HG03520 (cell line): ENCODE results near the gene SUCLG2.
A peak's percentile ranks its signal among the peaks of the same experiment; 100 is the strongest.

Source experiments
- ATAC-seq: cut with Tn5 transposase; IDR thresholded peaks from one replicate; pipeline ENCODE4 v1.9.1; 2021; ENCODE audit warnings: mild to moderate bottlenecking, moderate library complexity; ENCODE audit not compliant: unreplicated experiment

SUCLG2 gene

GRCh38 chr3:67649681-67650080 is 4.7 kb downstream of the SUCLG2 start:
- no peak for ATAC-seq

GRCh38 chr3:67648701-67649100 is 5.7 kb downstream of the SUCLG2 start:
- no peak for ATAC-seq

GRCh38 chr3:67648229-67648628 is 6.2 kb downstream of the SUCLG2 start:
- no peak for ATAC-seq

- no peak for ATAC-seq
Observed at GRCh38 chr3:67647390-67647878, 7.0 kb downstream of the SUCLG2 start.

- no peak for ATAC-seq
Observed at GRCh38 chr3:67646586-67647234, 7.7 kb downstream of the SUCLG2 start.

DNA sequence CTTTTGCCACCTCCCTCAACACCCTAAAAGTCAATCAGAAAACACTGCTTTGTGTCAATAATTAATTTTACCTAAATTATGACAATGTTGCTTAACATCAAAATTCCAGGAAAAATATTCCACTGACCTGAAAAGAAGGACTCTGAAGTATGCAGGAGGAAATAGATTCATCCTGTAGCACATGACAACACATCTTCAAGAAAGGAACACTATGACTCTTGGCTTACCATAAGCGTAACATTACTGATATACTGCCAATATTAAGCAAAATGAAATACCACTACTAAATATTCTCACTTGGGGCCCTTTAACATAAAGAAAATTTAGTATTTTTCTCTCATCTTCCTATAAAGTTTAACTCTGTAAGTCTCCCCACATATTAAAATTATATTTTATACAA is 9.6 kb downstream of the SUCLG2 start:
- ATAC-seq: no peak

GRCh38 chr3:67642734-67643133 is 11.7 kb downstream of the SUCLG2 start:
- no peak for ATAC-seq

DNA sequence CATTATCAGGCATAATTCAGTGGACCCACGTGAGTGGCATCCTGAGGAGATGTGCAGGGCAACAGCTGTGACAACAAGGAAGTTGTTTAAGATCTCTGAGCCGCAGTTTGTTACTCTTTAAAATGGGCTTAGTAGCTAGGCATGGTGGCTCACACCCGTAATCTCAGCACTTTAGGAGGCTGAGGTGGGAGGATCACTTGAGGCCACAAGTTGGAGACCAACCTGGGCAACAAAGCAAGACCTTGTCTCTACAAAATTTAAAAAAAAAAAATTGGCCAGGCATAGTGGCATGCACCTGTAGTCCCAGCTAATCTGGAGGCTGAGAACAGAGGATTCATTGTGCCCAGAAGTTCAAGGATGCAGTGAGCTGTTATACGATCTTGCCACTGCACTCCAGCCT is 12.2 kb downstream of the SUCLG2 start:
- ATAC-seq: no peak

- no peak for ATAC-seq
Observed at GRCh38 chr3:67641451-67641850, 13.0 kb downstream of the SUCLG2 start.

DNA sequence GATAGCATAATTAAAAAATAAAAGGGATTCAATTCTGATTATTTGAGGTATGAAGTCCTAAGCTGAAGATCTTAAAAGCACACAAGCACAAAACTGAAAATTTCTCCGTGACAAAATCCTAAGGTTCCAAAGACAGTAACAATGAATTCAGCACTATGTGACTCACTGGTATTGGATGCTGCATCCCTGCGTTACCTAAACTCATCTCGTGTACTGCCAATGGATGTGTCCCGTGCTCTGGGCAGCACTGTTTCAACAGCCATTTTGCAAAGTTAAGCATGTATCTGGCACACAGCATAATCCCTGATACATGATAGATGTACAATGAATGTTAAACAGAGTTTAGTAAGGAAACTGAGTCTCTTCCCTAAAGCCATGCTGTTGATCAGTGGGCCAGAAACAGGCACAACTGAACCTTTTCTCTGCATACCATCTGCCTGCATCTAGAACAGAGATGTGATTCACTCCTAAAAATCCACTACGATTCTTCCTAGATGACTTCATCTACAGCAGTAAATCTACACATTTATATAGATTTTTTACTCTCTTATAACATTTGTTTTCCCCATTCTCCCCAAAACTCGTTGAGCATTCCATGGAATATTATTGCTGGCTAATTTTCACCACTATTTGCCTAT is 14.3 kb downstream of the SUCLG2 start:
- ATAC-seq: no peak

- no peak for ATAC-seq
Observed at GRCh38 chr3:67637255-67637900, 17.0 kb downstream of the SUCLG2 start.

DNA sequence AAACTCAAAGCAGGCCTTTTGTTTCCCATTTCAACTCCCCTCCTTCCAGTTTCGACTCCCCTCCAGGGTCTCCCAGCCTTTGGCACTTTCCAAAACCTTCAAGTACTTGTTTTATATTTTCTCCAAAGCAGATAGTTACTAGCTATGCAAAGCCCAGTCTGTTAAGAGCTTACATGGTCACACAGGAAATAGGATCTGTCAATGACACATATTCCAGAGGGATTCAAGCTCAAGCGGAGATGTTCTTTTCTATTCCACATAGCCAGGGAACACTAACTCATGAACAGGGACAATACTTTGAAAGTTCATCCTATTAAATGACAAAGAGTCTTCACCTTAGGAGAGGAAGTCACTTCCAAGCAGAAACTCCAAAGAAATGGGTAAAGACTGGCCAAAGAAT is 18.6 kb downstream of the SUCLG2 start:
- ATAC-seq: no peak

GRCh38 chr3:67635257-67635656 is 19.2 kb downstream of the SUCLG2 start:
- no peak for ATAC-seq

- no peak for ATAC-seq
Observed at GRCh38 chr3:67630666-67631362, 23.6 kb downstream of the SUCLG2 start.

GRCh38 chr3:67624687-67625086 is 29.7 kb downstream of the SUCLG2 start:
- ATAC-seq: no peak

DNA sequence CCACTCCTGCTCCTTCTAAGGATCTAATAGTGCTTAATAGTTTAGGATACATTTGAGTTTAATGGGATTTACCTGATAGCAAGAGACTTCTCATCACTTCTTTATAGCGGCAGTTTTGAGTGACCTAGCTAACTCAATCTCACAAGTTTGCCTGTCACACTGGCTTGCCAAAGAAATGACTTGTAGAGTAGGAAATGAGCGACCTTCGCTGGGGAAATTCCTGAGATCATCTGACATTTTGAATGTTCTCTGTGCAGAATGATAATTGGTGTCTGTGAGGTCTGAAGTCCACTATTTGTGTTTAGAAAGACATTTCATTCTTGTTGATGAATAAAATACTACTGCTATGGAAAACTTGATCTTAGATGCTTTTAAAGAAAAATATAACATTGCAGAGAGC is 30.3 kb downstream of the SUCLG2 start:
- ATAC-seq: no peak

DNA sequence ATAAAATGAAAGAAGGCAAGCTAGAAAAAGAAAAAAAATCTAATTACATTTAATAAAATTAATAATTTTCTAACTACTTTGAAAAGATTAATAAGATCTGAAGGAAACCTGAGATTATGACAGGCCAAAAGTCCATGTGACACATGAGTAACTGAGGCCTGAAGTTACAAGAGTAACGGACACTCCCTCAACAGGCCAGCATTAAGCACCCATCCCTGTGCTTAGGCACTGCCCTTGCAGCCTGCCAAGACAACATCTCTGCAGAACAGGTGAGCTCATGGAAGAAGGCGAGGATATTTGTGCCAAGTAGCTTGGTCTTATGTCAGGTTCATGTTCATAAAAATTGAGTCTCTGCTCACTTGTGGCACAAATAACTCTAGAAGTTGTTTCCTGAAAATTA is 31.8 kb downstream of the SUCLG2 start:
- ATAC-seq: no peak

DNA sequence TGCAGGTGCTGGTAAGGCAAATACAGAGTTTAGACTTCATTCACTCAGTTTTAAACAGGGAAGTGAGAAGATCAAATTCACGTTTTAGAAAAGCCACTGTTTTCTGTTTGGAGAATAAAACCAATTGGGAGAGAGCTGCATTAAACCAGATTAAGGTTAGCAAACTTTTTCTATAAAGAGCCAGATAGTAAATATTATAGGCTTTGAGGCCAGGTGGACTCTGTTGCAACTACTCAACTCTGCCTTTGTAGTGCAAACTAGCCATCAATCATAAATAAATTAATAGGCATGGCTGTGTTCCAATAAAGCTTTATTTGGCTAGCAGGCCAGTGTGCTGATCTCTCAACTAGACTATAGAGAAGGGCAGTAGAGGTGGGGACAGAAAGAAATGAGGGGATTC is 33.5 kb downstream of the SUCLG2 start:
- no peak for ATAC-seq

DNA sequence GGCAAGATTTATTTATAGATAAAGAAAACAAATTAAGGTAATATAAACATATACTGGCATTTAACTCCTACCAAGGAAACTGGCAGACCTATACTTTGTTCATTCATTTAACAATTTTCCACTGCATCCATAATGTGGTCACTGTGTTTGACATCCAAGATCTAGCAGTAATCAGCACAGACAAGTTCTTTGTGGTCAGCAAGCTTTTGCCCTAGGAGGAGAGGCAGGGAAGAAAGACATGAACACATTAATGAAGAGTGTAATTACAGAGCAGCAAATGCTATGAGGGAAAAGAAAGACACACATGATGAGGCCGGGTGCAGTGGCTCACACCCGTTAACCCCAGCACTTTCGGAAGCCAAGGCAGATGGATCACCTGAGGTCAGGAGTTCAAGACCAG is 34.4 kb downstream of the SUCLG2 start:
- ATAC-seq: no peak

DNA sequence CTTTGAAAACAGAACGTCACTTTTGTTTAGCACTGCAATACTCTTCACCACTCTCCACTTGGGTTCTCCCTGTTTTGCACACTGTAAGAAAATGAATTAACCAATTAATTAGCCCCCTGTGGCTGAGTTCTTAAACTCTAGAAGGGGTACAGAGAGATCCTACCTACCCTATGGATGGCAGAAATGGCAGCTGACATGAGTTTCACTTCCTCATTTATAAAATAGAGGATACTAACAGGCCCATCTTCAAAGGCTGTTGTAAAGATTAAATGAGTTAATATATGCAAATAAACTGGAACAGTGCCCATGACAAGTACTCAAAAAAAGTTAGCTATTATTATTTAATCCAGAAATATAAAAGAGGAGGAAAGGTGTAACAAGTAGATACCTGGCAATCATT is 36.9 kb downstream of the SUCLG2 start:
- ATAC-seq: peak; percentile 46

DNA sequence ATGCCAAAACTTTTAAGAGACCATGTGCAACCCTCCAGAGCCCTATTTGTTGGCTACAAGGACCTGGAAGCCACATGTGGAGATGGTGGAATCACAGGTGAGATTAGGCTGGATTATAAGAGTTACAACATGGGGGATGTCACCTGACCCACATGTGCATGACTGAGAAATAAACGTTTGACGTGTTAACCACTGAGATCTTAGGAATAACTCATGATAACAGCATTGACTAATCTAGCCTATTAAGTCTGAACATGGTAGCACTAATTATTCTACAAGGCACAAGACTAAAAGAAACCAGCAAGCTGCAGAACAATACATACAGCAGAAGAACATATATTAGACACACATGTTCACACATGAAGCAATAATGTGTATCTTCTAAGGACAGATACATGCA is 38.4 kb downstream of the SUCLG2 start:
- no peak for ATAC-seq

DNA sequence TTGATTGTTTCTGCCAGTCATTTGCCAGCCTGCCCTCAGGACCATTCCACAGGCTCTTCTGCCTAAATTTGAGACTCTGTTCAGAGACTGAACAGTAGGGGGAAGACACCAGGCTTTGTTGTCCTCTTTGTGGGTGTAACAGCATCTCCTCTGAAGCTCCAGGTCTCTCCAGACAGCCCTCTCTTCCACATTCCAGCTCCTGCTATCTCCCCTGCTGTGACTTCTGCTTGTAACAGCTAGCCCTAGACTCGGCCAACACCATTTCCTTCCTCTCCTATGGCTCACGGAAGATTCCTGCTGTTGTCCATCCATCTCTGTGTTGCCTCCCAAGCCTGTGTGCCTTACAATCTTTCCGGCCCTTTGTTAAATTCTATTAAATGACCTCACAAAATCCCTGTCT is 40.2 kb downstream of the SUCLG2 start:
- ATAC-seq: no peak
